Testis (tissue), 3 donors: ENCODE results near the gene MANSC1. TPM values are rescaled to one million over a fixed set of nuclear protein-coding genes. Genes with fewer than 3 reads are reported as not detected.

Source experiments
- DNase-seq: peaks from one replicate; pipeline ENCODE4 v3.0.0-alpha.2; 2019
- H3K27ac ChIP-seq, 2 donors: fragments of 200-600 bp; sonication (generic); one replicate each; pipeline ENCODE4 v1.5.1; 2019
- H3K27me3 ChIP-seq: fragments of 200-600 bp; sonication (generic); one replicate; pipeline ENCODE4 v1.5.1; 2019
- H3K36me3 ChIP-seq: fragments of 200-600 bp; sonication (generic); one replicate; pipeline ENCODE4 v1.5.1; 2017; ENCODE audit warnings: low read depth; ENCODE audit errors: missing control alignments
- H3K4me1 ChIP-seq: fragments of 200-600 bp; sonication (generic); one replicate; pipeline ENCODE4 v1.5.1; 2019
- H3K4me3 ChIP-seq, 2 donors: fragments of 200-600 bp; sonication (generic); one replicate each; pipeline ENCODE4 v1.5.1; 2017 to 2019
- H3K9me3 ChIP-seq: fragments of 200-600 bp; sonication (generic); one replicate; pipeline ENCODE4 v1.5.1; 2017
- POLR2A ChIP-seq: fragments of 450-650 bp; IDR thresholded peaks from one replicate; pipeline ENCODE4 v1.6.1; 2017; ENCODE audit warnings: antibody characterized with exemption, mild to moderate bottlenecking, moderate library complexity
- WGBS, 2 donors: methylation state at CpG; one replicate each; pipeline ENCODE4 v1.1.5; 2018; 5-methylcytosine and 5-hydroxymethylcytosine counted together
- intact Hi-C: fragments of 100-400 bp; cut with DNase I; formaldehyde crosslinking; loops from one replicate; pipeline ENCODE4 v1.15.1; 2023; ENCODE audit warnings: low total_unique reads
- polyA plus RNA-seq: library from polyadenylated mRNA; stranded (reverse); fragments of 350-450 nt; fragmentation: Illumina TruSeq; extraction: RNeasy Lipid Tissue Mini Kit (QIAGEN cat#74804); gene quantifications from one replicate; pipeline ENCODE4 v1.2.3, GENCODE V29; 2014; ENCODE audit warnings: low read depth, low replicate concordance; ENCODE audit not compliant: insufficient read depth
- total RNA-seq, 2 donors: library from RNA; depleted of rRNA; stranded (reverse); fragments of >200 nt; gene quantifications; one replicate each; pipeline ENCODE4 v1.2.3, GENCODE V29; 2016
- TF ChIP-seq, protein P1 (sequence below), 3 experiments: fragments of 450-650 bp in 2 of 3; fragments of 200-600 bp in 1 of 3; sonication (generic) in 1 of 3; IDR thresholded peaks; one replicate each; pipeline ENCODE4 v1.5.1; 2016 to 2019; ENCODE audit warnings: antibody characterized with exemption in 3 of 3, mild to moderate bottlenecking in 2 of 3, moderate library complexity in 1 of 3

The MANSC1 gene
- total and polyA plus RNA-seq, 3 donors from 2014 or later: 24.0 to 30.3 (median 24.7) TPM

DNA sequence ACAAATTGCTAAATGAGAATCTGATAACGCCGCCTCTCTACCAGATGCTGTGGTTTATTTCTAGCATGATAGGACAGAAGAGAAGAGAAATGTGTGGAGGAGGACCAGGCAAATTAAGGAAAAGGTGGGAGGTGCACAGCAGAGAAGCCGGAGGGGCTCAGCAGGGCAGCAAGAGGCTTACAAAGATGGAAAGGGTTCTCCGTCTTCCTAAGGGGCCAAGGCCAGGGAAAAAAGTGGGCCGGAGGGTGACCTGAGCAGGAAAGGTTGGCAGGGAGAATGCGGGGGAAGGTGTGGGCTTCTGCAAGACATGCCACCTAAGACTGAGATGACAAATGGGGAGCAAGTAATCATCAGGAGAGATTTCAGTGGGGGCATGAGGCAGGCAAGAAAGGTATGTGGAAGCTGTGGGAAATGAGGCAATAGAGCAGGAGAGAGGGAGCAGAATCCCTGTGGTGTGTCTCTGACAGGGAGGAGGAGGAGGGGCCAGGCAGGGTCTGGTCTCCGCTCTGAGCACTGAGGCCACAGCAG, 18.7 kb downstream of the MANSC1 start:
- H3K27ac ChIP-seq: no peak overlapping the region
- H3K36me3 ChIP-seq: no peaks in the 10 kb centered on the region
- H3K4me3 ChIP-seq: no peak overlapping the region
- no peaks in the 10 kb centered on the region for H3K9me3 ChIP-seq
- intact Hi-C loops: no loop called here
- H3K4me1 ChIP-seq: no peaks in the 10 kb centered on the region
- H3K27me3 ChIP-seq: no peaks in the 10 kb centered on the region
- TF ChIP-seq, protein P1, sequence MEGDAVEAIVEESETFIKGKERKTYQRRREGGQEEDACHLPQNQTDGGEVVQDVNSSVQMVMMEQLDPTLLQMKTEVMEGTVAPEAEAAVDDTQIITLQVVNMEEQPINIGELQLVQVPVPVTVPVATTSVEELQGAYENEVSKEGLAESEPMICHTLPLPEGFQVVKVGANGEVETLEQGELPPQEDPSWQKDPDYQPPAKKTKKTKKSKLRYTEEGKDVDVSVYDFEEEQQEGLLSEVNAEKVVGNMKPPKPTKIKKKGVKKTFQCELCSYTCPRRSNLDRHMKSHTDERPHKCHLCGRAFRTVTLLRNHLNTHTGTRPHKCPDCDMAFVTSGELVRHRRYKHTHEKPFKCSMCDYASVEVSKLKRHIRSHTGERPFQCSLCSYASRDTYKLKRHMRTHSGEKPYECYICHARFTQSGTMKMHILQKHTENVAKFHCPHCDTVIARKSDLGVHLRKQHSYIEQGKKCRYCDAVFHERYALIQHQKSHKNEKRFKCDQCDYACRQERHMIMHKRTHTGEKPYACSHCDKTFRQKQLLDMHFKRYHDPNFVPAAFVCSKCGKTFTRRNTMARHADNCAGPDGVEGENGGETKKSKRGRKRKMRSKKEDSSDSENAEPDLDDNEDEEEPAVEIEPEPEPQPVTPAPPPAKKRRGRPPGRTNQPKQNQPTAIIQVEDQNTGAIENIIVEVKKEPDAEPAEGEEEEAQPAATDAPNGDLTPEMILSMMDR (IDR thresholded peaks at IDR 0.05): no peak
- no peak for TF ChIP-seq POLR2A
- DNase-seq: no peak
- 72 to 74% methylated on average over 7 of the region's 7 CpGs for WGBS, 2 donors

DNA sequence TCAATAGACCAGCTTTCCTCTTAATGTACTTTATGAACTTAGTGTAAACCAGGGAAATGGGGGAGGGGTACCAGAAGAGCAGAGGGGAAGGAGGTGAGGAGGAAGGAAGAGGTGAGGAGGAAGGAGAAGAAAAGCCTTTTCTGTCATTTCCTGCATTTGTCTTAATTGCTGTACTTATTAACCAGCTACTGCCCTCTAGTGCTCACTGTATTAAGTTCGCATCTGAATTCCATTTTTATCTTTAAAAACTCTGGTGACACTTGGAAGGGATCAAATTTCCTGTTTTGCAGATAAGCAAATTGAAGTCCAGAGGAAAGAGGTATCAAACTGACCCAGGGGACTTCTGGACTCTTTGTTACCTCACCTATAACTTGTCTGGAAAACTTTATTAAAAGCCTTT, 22.2 kb downstream of the MANSC1 start:
- 9 to 32% methylated on average over 1 of the region's 1 CpG for WGBS, 2 donors
- no peaks in the 10 kb centered on the region for H3K27me3 ChIP-seq
- no peaks in the 10 kb centered on the region for H3K36me3 ChIP-seq
- intact Hi-C loops: loop anchor here (10.0 kb wide), 1 partner anchor 243 kb away; no protein-coding TSS in a partner anchor
- TF ChIP-seq POLR2A: no peak
- TF ChIP-seq, protein P1 (IDR thresholded peaks at IDR 0.05): peak; percentile 26 to 51 (median 50)
- DNase-seq: no peak
- H3K4me3 ChIP-seq: no peak overlapping the region
- H3K4me1 ChIP-seq: no peaks in the 10 kb centered on the region
- no peaks in the 10 kb centered on the region for H3K9me3 ChIP-seq
- H3K27ac ChIP-seq: no peak overlapping the region

DNA sequence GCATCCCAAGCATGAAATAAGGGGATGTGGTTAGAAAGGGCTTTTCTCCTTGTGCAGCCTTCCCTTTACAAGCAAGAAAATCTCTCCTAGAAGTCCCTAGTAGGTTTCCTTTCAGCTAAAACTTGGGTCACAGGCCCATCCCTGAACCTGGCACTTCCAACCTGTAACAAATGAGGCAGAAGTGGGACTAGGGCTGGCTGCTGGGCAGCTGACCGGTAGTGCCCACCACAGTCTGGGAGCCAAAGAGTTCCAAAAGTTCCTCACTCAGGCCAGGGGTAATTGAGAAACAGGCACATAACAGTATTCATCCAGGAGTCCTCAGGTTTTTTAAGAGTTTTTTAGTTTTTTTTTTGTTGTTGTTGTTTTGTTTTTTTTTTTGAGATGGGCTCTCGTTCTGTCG, 23.8 kb downstream of the MANSC1 start:
- H3K27ac ChIP-seq: no peak overlapping the region
- H3K36me3 ChIP-seq: no peaks in the 10 kb centered on the region
- no peak overlapping the region for H3K4me3 ChIP-seq
- H3K9me3 ChIP-seq: no peaks in the 10 kb centered on the region
- no peaks in the 10 kb centered on the region for H3K27me3 ChIP-seq
- WGBS, 2 donors: 78 to 91% methylated on average over 3 of the region's 3 CpGs
- TF ChIP-seq, protein P1 (IDR thresholded peaks at IDR 0.05): no peak
- no peak for TF ChIP-seq POLR2A
- H3K4me1 ChIP-seq: no peaks in the 10 kb centered on the region
- DNase-seq: no peak
- intact Hi-C loops: loop anchor here (10.0 kb wide), 1 partner anchor 241 kb away; no protein-coding TSS in a partner anchor

DNA sequence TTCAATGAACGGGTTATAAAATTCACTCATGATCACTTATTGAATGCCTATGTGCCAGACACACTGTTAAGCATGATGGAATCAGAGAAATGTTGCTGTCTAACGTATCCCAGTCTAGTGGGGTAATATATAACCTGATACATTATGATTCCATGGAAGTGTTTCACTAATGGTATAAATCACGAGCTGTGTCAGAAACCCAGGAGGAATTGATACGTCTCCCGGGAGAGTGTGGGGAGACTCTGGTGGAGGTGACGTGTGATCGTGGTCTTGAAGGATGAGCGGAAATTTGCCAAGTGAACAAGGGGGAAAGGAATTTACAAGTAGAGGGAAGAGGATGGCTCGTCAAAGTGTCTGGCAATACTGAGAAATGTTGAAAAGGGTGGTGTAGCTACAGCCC, 26.5 kb downstream of the MANSC1 start:
- Histone ChIP-seq H3K4me3 (no peak overlapping the region), H3K27ac (no peak overlapping the region), H3K27me3 (no peaks in the 10 kb centered on the region), H3K4me1 (peaks cover 7% of the 10 kb centered on the region), H3K36me3 (no peaks in the 10 kb centered on the region), H3K9me3 (no peaks in the 10 kb centered on the region)
- intact Hi-C loops: loop anchor here (10.0 kb wide), 1 partner anchor 239 kb away; no protein-coding TSS in a partner anchor
- WGBS, 2 donors: 82 to 88% methylated on average over 9 of the region's 9 CpGs
- no peak for TF ChIP-seq POLR2A
- TF ChIP-seq, protein P1 (IDR thresholded peaks at IDR 0.05): no peak
- no peak for DNase-seq

DNA sequence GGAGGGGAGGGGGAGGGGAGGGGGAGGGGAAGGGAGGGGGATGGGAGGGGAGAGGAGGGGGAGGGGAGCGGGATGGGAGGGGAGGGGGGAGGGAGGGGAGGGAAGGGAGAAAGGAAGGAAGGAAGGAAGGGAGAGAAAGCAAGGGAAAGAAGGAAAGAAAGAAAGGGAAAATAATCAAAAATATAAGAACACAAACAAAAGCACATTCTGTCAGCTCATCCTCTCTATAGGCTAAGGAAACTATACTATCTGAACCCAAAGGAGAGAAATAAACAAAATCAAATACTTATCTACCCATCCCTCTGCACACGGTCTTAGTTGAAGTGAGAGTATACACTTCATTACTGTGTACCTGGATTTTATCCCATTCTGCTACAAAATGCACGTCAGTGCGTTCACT, 26.9 kb downstream of the MANSC1 start:
- peaks cover 7% of the 10 kb centered on the region for H3K4me1 ChIP-seq
- intact Hi-C loops: loop anchor here (10.0 kb wide), 1 partner anchor 238 kb away; no protein-coding TSS in a partner anchor
- WGBS, 2 donors: 91% methylated on average over 3 of the region's 4 CpGs

More for the DNA sequence above, 26.9 kb downstream of the MANSC1 start:
- DNase-seq: no peak
- Histone ChIP-seq H3K4me3 (no peak overlapping the region), H3K9me3 (no peaks in the 10 kb centered on the region), H3K27ac (no peak overlapping the region), H3K36me3 (no peaks in the 10 kb centered on the region), H3K27me3 (no peaks in the 10 kb centered on the region)
- TF ChIP-seq, protein P1 (IDR thresholded peaks at IDR 0.05): no peak
- no peak for TF ChIP-seq POLR2A
